ENCODE results near the gene SPP2.

- no peak for TF ChIP-seq POLR2AphosphoS5 (IDR thresholded peaks at IDR 0.05; ENCODE audit: borderline replicate concordance, low read depth, low read length)
- TF ChIP-seq EZH2 (IDR thresholded peaks at IDR 0.05) = no peak
- no peak for TF ChIP-seq FOXP2 (optimal IDR thresholded peaks at IDR 0.05; ENCODE audit: control extremely low read depth, extremely low read length, insufficient read depth)
These were observed 1.0 kb downstream of the SPP2 start for GRCh38 chr2:234051374-234052070.
